SK-N-SH (cell line): ENCODE data around the gene CFAP43. TPM values are rescaled to one million over a fixed set of nuclear protein-coding genes. Genes with fewer than 3 reads are reported as not detected.
A peak's percentile ranks its signal among the peaks of the same experiment; 100 is the strongest.

Experiments used
- CTCF ChIA-PET: fragments of 300-600, 350-600 bp; formaldehyde crosslinking; extraction: SDS; loops from one replicate; lab custom pipeline; 2021; lab: Yijun Ruan, JAX
- POLR2A ChIA-PET: fragments of 350-600 bp; sonication (Branson Sonifier 250); formaldehyde crosslinking; extraction: SDS; loops from one replicate; lab custom pipeline; 2020; ENCODE audit warnings: antibody characterized with exemption, inconsistent platforms; lab: Yijun Ruan, JAX
- DNase-seq: peaks from one replicate; pipeline ENCODE4 v3.0.0; 2012
- H2AFZ ChIP-seq: fragments of 200-600 bp; sonication (generic); 2 replicates; pipeline ENCODE4 v1.8.1; 2016; ENCODE audit warnings: antibody characterized with exemption, mild to moderate bottlenecking, low read depth
- H3F3A ChIP-seq: fragments of 200-600 bp; sonication (generic); replicated peaks from 2 replicates; pipeline ENCODE3; 2016; ENCODE audit warnings: antibody characterized with exemption, mild to moderate bottlenecking; ENCODE audit not compliant: insufficient read depth
- H3K27ac ChIP-seq, 2 experiments: fragments of 200-500 bp in 1 of 2; fragments of 200-600 bp in 1 of 2; sonication (Bioruptor generic) in 1 of 2; sonication (generic), shearing (Covaris generic) in 1 of 2; 2 replicates each; pipeline versions ENCODE4 v1.5.1 to v1.6.1; 2014 to 2016; ENCODE audit warnings: low read depth in 2 of 2, inconsistent platforms in 1 of 2, low read length in 1 of 2, mild to moderate bottlenecking in 1 of 2, mixed read lengths in 1 of 2
- H3K27me3 ChIP-seq: fragments of 200-600 bp; sonication (generic), shearing (Covaris generic); 2 replicates; pipeline ENCODE4 v1.6.1; 2016; ENCODE audit warnings: mixed run types; ENCODE audit not compliant: insufficient read depth
- H3K36me3 ChIP-seq, 2 experiments: fragments of 200-500 bp in 1 of 2; fragments of 200-600 bp in 1 of 2; sonication (Bioruptor generic) in 1 of 2; sonication (generic) in 1 of 2; replicated peaks in 1 of 2; 2 replicates each; pipeline versions ENCODE3 to v1.5.1; 2014 to 2016; ENCODE audit warnings: low read length in 1 of 2, mild to moderate bottlenecking in 1 of 2; ENCODE audit not compliant: insufficient read depth in 2 of 2, control insufficient read depth in 1 of 2
- H3K4me1 ChIP-seq, 2 experiments: fragments of 200-500 bp in 1 of 2; fragments of 200-600 bp in 1 of 2; sonication (Bioruptor generic) in 1 of 2; sonication (generic), shearing (Covaris generic) in 1 of 2; 2 replicates each; pipeline versions ENCODE4 v1.5.1 to v1.6.1; 2014 to 2016; ENCODE audit warnings: low read depth in 1 of 2, low read length in 1 of 2, mixed run types in 1 of 2; ENCODE audit not compliant: insufficient read depth in 2 of 2, control insufficient read depth in 1 of 2
- H3K4me2 ChIP-seq: fragments of 200-600 bp; sonication (generic), shearing (Covaris generic); 2 replicates; pipeline ENCODE4 v1.6.1; 2017; ENCODE audit warnings: mixed run types
- H3K4me3 ChIP-seq, 2 experiments: fragments of 200-500 bp in 1 of 2; fragments of 200-600 bp in 1 of 2; sonication (Bioruptor generic) in 1 of 2; sonication (generic), shearing (Covaris generic) in 1 of 2; 2 replicates each; pipeline versions ENCODE4 v1.5.1 to v1.8.1; 2014 to 2016; ENCODE audit warnings: low read depth in 2 of 2, inconsistent platforms in 1 of 2, low read length in 1 of 2, mild to moderate bottlenecking in 1 of 2, mixed read lengths in 1 of 2, moderate library complexity in 1 of 2
- H3K79me2 ChIP-seq: fragments of 200-600 bp; sonication (generic); 2 replicates; pipeline ENCODE4 v1.8.1; 2017; ENCODE audit warnings: mild to moderate bottlenecking; ENCODE audit not compliant: insufficient read depth
- H3K9ac ChIP-seq: fragments of 200-600 bp; sonication (generic); 2 replicates; pipeline ENCODE4 v1.6.1; 2017; ENCODE audit warnings: mixed run types
- H3K9me2 ChIP-seq: fragments of 200-600 bp; sonication (generic); 2 replicates; pipeline ENCODE4 v1.6.1; 2017; ENCODE audit warnings: mixed run types
- H3K9me3 ChIP-seq: fragments of 200-600 bp; sonication (generic); 2 replicates; pipeline ENCODE4 v1.6.1; 2017; ENCODE audit warnings: mixed run types, mild to moderate bottlenecking, moderate library complexity
- H4K20me1 ChIP-seq: fragments of 200-600 bp; sonication (generic); 2 replicates; pipeline ENCODE4 v1.6.1; 2017; ENCODE audit warnings: mild to moderate bottlenecking, mixed run types; ENCODE audit not compliant: insufficient read depth
- CHD2 ChIP-seq: fragments of 150-350 bp; IDR thresholded peaks from 2 replicates; pipeline ENCODE4 v1.6.1; 2018; ENCODE audit warnings: low read length; ENCODE audit not compliant: partially characterized antibody
- CTCF ChIP-seq: fragments of 200-600 bp; sonication (generic); IDR thresholded peaks from 2 replicates; pipeline ENCODE4 v1.6.1; 2017; ENCODE audit warnings: antibody characterized with exemption, mild to moderate bottlenecking, moderate library complexity
- ELF1 ChIP-seq: IDR thresholded peaks from 2 replicates; pipeline ENCODE4 v1.4.0; 2012
- EP300 ChIP-seq, 2 experiments: IDR thresholded peaks; 2 replicates each; pipeline versions ENCODE4 v1.4.0 to v1.6.1; 2012; ENCODE audit warnings: borderline replicate concordance in 1 of 2, low read depth in 1 of 2, low read length in 1 of 2
- EZH2phosphoT487 ChIP-seq: fragments of 200-600 bp; sonication (generic); IDR thresholded peaks from 2 replicates; pipeline ENCODE4 v1.6.1; 2017; ENCODE audit warnings: low read depth, mixed run types, mild to moderate bottlenecking, antibody characterized with exemption, moderate library complexity, borderline replicate concordance
- FOSL2 ChIP-seq: IDR thresholded peaks from 2 replicates; pipeline ENCODE4 v1.4.0; 2012; ENCODE audit warnings: low read depth, mild to moderate bottlenecking, moderate library complexity, borderline replicate concordance
- FOXJ3 ChIP-seq: sonication (generic); formaldehyde crosslinking; IDR thresholded peaks from 2 replicates; pipeline ENCODE4 v1.5.1; 2020; ENCODE audit warnings: mild to moderate bottlenecking, missing genetic modification reagents
- GABPA ChIP-seq: IDR thresholded peaks from 2 replicates; pipeline ENCODE4 v1.4.0; 2012; ENCODE audit warnings: low read depth, mild to moderate bottlenecking
- JUND ChIP-seq: IDR thresholded peaks from 2 replicates; pipeline ENCODE4 v1.4.0; 2012
- MAX ChIP-seq: IDR thresholded peaks from 2 replicates; pipeline ENCODE4 v1.4.0; 2012; ENCODE audit warnings: low read depth
- MXI1 ChIP-seq: IDR thresholded peaks from 2 replicates; pipeline ENCODE4 v1.6.1; 2012; ENCODE audit warnings: mild to moderate bottlenecking, low read depth, low read length, improper control_type of control experiment
- NFIC ChIP-seq: IDR thresholded peaks from 2 replicates; pipeline ENCODE4 v1.4.0; 2012; ENCODE audit warnings: borderline replicate concordance
- PBX3 ChIP-seq: IDR thresholded peaks from 2 replicates; pipeline ENCODE4; 2012
- POLR2AphosphoS5 ChIP-seq: IDR thresholded peaks from 2 replicates; pipeline ENCODE4 v1.6.1; 2012; ENCODE audit warnings: low read depth, low read length
- RAD21 ChIP-seq: IDR thresholded peaks from 2 replicates; pipeline ENCODE4 v1.6.1; 2012; ENCODE audit warnings: mild to moderate bottlenecking, low read length
- RCOR1 ChIP-seq: fragments of 150-350 bp; IDR thresholded peaks from 2 replicates; pipeline ENCODE4 v1.6.1; 2017; ENCODE audit warnings: antibody characterized with exemption, low read length
- RXRA ChIP-seq: IDR thresholded peaks from 2 replicates; pipeline ENCODE4 v1.4.0; 2012; ENCODE audit warnings: low read depth, mild to moderate bottlenecking, borderline replicate concordance
- SIN3A ChIP-seq: IDR thresholded peaks from 2 replicates; pipeline ENCODE4 v1.6.1; 2012; ENCODE audit warnings: low read depth, mild to moderate bottlenecking, low read length, moderate library complexity, borderline replicate concordance
- SMC3 ChIP-seq: IDR thresholded peaks from 2 replicates; pipeline ENCODE4 v1.6.1; 2012; ENCODE audit warnings: low read depth, low read length, improper control_type of control experiment
- TCF12 ChIP-seq: IDR thresholded peaks from 2 replicates; pipeline ENCODE4 v1.4.0; 2012
- TEAD4 ChIP-seq: IDR thresholded peaks from 2 replicates; pipeline ENCODE4 v1.4.0; 2012; ENCODE audit warnings: mild to moderate bottlenecking, borderline replicate concordance; ENCODE audit not compliant: insufficient read depth
- ZBTB33 ChIP-seq: IDR thresholded peaks from 2 replicates; pipeline ENCODE4 v1.4.0; 2012; ENCODE audit warnings: low read depth, borderline replicate concordance
- WGBS: methylation state at CpG from one replicate; pipeline ENCODE4 v1.1.6; 2017; ENCODE audit warnings: low lambda C conversion rate; 5-methylcytosine and 5-hydroxymethylcytosine counted together
- polyA plus RNA-seq, 3 experiments: library from polyadenylated mRNA; depleted of rRNA; stranded (reverse); fragments of >200 nt; gene quantifications; 2 replicates each; pipeline ENCODE4 v1.2.3, GENCODE V29; 2012

The CFAP43 gene
- polyA plus RNA-seq, 1 of the 3 experiments (the other 2 are of a cell fraction) = 0.35 TPM

- H2AFZ ChIP-seq = no peak overlapping the region
- H3F3A ChIP-seq = peaks cover 53% of the 10 kb centered on the region
- H3K79me2 ChIP-seq = peaks cover 88% of the 10 kb centered on the region
- DNase-seq = no peak
- H3K9me2 ChIP-seq = no peaks in the 10 kb centered on the region
- peaks cover 87 to 91% of the 10 kb centered on the region in 2 experiments for H3K36me3 ChIP-seq
- no peaks in the 10 kb centered on the region for H3K9me3 ChIP-seq
- H3K9ac ChIP-seq = no peak overlapping the region
- TF ChIP-seq CHD2 (no peak), POLR2AphosphoS5 (0 out of 2 replicates have a peak, but pooled peaks have one; percentile 5)
- no peaks in the 10 kb centered on the region for H3K27me3 ChIP-seq
- CTCF ChIA-PET = interaction anchor here (2.4 kb wide), 1 partner anchor 30 kb away, joined by 8 read pairs; no protein-coding TSS in a partner anchor
- H3K27ac ChIP-seq = peak overlapping the region; percentile 3 to 93; a peak in 2 of 4 replicates
- H4K20me1 ChIP-seq = peaks cover 14% of the 10 kb centered on the region
- no peak overlapping the region for H3K4me2 ChIP-seq
- H3K4me1 ChIP-seq = peaks cover 6 to 27% of the 10 kb centered on the region in 2 experiments
- POLR2A ChIA-PET = no interaction called here
- H3K4me3 ChIP-seq = no peak overlapping the region
- 85% methylated on average over 5 of the region's 5 CpGs for WGBS
These were observed 29.9 kb upstream of the CFAP43 start for GRCh38 chr10:104262055-104262454.

- DNase-seq = no peak
- no peaks in the 10 kb centered on the region for H3K9me2 ChIP-seq
- peaks cover 78 to 84% of the 10 kb centered on the region in 2 experiments for H3K36me3 ChIP-seq
- no peaks in the 10 kb centered on the region for H3K27me3 ChIP-seq
- H3K4me1 ChIP-seq = peaks cover 11 to 35% of the 10 kb centered on the region in 2 experiments
- H3K79me2 ChIP-seq = peaks cover 88% of the 10 kb centered on the region
- H3K9me3 ChIP-seq = no peaks in the 10 kb centered on the region
- H3K27ac ChIP-seq = peak overlapping the region; percentile 73 to 93
- peak overlapping the region; percentile 7; the same call in 1 of the 2 replicates for H3K9ac ChIP-seq
- H4K20me1 ChIP-seq = peaks cover 22% of the 10 kb centered on the region
- H2AFZ ChIP-seq = no peak overlapping the region
- WGBS = 11% methylated on average over 3 of the region's 3 CpGs
- peaks cover 51% of the 10 kb centered on the region for H3F3A ChIP-seq
- ChIA-PET CTCF (interaction anchor here (2.4 kb wide), 1 partner anchor 31 kb away, joined by 8 read pairs; no protein-coding TSS in a partner anchor), POLR2A (no interaction called here)
- peak overlapping the region in 1 of 2 experiments; percentile 3; a peak in 1 of 4 replicates for H3K4me3 ChIP-seq
- peak overlapping the region; percentile 53 for H3K4me2 ChIP-seq
- TF ChIP-seq ELF1 (peak; percentile 9; the same call in 1 of the 2 replicates), CTCF (no peak), MAX (peak; percentile 89), NFIC (peak; percentile 35; the same call in 1 of the 2 replicates), PBX3 (peak; percentile 76), EP300 (IDR thresholded peaks at IDR 0.05; ENCODE audit: borderline replicate concordance in 1 of 2, low read depth in 1 of 2, low read length in 1 of 2) (peak; percentile 18 to 53; a peak in 1 of 4 replicates), SIN3A (0 out of 2 replicates have a peak, but pooled peaks have one; percentile 17), TCF12 (peak; percentile 84), FOXJ3 (no peak), JUND (peak; percentile 85), EZH2phosphoT487 (no peak), TEAD4 (no peak), FOSL2 (peak; percentile 88), SMC3 (no peak), POLR2AphosphoS5 (peak; percentile 29; the same call in 1 of the 2 replicates), RAD21 (no peak), ZBTB33 (no peak), RCOR1 (no peak), MXI1 (no peak), RXRA (peak; percentile 40; the same call in 1 of the 2 replicates), GABPA (no peak)
These were observed 28.6 kb upstream of the CFAP43 start for GRCh38 chr10:104260775-104261115.
